HTERT RPE-1 (cell line): ENCODE measurements around the gene RER1.

ENCODE experiments used
- in situ Hi-C: fragments of 300-500 bp; cut with MboI; formaldehyde crosslinking; loops from 4 replicates; pipeline ENCODE4 v1.14.3; 2020; ENCODE audit warnings: low sequenced_read_pairs

RER1 gene

DNA sequence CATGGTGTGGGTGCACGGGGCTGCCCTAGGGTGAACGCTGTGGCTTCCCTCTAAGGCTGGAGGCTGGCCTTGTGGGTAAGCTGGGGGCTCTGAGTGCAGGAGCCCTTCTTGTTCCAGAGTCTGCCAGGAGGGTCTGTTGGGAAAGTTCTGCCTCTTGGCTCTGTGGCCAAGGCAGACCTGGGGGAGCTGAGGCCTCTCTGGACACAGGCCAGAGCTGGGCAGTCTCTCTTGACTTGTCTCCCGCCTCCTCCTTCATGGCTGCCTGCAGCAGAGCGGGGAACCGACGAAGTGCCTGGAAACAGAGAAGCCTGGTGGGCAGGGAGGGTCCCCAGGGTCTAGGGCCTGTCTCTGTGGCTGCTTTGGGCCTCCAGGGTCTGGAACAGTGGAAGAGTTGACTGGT, 51.0 kb downstream of the RER1 start:
- in situ Hi-C loops = no loop called here

DNA sequence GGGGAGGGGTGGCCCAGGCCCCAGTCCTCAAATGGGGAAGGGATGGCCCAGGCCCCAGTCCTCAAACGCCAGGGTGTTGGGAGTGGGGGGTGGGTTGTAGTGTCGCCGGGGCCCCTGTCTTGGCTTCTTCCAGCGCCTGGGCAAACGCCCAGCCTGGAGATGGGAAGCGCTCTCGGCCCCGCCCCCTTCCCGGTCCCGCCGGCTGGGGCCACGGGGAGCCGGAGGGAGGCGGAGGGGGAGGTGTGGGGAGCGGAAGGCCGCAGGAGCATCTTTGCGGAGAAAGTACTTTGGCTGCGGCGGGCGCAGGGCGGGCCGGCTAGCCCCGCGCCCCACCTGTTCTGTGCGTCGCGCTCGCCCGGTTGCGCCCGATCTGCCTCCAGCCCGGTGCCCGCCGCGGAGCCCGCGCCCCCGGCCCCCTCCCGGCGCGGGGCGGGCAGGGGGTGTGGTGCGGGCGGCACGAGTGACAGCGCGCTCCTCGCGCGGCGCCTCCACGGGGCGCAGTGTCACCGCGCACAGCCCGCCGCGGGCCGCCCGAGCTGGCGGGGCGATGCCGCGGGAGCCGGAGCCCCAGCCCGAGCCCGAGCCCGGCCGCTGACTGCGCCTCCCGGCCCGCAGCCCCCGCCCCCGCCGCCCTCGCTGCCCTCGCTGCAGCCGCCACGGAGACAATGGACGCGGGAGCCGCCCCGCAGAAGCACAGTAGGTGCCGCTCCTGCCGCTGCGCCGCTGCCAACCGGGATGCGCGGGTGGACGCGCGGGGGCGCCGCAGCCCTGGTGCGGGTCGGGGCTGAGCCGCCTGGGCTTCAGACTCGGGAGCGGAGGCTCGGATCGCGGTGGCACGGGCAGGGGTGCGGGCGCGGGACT, 51.9 kb downstream of the RER1 start:
- in situ Hi-C loops = no loop called here

DNA sequence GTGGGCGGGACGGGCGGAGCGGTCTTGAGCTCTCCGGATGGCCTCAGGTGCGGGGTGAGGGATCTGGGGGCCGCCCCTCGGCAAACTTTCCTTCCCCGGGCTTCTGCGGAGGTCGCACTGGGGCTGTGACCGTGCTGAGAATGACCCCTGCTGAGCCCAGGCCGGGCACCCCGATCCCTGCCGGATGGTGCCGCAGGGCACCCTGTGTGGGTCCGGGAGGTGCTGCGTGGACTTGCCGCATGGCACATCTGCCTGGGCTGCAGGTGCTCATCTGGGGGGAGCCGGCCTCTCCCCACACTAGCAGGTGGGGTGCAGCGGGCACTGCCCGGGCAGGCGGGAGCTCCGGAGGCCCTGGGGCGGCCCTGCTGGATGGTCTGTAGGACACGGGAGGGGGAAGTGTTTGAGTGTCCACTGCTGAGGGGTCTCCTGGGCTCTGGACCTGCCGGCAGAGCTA, 52.5 kb downstream of the RER1 start:
- in situ Hi-C loops = no loop called here

DNA sequence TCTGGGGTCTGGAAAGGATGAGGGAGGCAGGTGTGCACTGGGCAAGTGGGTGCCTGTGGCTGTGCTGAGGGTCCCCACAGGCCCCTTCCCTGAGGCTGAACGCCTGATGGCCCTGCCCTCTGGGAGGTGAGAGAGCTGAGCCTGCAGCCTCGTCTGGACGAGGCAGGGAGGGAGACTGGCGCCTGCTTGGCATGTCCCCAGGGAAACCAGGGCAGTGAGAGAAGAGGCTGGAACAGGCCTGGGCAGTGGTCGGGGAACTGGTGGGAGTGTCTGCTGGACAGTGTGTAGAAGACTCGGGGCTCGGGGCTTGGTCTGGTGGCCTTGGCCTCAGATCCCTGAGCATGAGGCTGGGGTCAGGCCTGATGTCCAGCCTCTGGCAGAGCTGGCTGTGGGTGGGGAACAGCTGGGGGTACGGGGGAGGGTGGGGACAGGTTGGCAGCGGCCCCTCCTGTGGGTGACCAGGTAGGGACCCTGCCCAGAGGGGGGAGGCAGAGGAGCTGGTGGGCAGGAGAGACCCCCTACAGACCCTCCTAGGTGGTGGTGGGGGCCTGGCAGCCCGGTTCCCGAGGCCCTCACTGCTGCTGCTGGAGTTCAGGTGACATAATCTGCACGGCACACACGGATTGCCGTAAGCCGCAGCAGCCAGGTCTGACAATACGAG, 53.7 kb downstream of the RER1 start:
- in situ Hi-C loops = no loop called here

DNA sequence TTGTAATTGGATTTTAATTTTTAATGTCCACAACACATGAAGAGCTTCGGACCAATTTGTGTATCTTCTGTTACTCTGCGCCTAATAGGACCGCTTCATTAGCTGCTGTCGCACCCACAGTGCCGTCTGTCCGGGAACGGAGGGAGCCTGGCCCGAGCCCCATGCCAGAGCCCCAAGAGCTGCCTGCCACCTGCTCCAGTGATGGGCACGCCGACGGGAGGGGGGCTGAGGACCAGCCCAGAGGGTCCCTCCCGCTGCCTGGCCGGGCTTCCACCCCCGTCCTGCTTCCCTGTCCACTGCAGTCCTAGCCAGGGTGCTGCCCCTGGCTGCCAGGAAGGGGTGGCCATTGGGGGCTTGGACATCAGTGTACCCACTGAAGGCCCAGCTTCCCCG, 54.2 kb downstream of the RER1 start:
- in situ Hi-C loops = no loop called here

DNA sequence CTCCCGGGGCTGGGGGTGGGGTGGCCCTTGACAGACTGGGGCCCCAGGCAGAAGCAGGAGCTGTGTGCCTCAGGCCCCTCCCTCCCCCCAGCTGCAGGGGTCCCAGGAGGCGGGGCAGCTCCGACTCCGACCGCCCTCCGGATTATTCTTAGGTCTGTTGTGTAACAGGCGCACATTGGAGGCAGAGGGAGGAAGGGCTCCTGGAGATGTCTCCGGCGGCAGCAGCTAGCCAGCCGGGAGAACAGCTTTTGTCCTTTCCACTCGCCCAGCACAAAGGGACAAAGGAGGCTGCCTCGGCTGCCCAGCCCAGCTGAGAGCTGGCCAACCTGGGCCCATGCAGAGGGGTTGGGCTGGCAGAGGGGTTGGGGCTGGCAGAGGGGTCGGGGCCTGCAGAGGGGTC, 54.8 kb downstream of the RER1 start:
- in situ Hi-C loops = no loop called here

DNA sequence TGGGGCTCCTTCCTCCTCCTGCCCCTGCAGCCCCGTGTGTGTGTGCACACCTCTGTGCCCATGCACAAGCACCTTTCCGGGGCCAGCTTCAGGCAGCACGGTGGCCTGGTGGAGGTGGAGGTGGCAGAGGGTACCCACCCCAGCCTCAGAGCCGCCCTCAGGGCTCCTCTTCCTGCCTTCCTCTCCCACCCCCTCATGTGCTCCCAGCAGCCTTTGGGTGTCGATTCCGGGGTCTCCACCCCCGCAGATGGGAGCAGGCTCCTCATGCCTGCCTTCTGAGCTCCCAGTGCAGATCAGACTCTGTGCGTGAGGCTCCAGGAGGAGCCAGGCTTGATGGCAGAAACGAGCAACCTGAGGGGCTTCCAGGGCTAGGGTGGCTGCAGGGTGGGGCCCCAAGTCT, 55.2 kb downstream of the RER1 start:
- in situ Hi-C loops = no loop called here

DNA sequence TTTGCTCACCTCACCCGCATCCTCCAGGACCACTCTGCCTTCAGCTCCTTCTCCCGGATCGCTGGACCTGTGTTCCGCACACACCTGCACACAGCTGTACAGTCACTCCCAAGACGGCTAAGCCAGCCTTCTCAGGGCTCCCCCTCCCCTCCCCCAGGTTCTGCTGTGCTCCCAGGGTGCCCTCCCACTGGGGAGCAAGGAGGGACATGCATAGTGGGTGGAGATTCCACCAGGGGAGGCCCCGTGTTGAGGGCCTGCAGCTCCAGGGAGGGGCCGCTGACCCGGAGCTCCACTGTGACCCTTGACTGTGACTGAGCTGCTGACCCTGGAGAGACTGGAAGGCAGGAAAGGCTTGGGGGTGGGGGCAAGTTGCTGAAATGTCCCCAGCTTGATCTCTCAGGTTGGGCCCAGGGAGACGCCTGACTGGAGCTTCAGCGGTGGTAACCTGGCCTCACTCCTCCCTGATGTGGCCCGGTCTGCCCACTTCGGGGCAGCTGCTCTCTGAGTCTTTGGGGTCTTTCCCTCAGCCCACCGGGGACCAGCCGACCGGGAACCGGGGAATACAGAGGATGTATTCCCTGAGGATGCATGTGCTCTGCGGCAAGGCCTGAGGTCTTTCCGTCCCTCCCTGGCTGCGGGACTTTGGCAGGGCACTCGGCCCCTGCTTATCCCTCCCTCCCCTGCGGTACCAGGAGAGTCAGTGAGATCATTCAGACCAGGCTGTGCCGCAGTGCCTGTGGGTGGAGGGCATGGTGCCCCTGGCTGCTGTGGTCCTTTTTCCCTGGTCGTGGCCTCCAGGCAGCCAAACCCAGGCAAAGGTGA, 55.8 kb downstream of the RER1 start:
- in situ Hi-C loops = no loop called here

DNA sequence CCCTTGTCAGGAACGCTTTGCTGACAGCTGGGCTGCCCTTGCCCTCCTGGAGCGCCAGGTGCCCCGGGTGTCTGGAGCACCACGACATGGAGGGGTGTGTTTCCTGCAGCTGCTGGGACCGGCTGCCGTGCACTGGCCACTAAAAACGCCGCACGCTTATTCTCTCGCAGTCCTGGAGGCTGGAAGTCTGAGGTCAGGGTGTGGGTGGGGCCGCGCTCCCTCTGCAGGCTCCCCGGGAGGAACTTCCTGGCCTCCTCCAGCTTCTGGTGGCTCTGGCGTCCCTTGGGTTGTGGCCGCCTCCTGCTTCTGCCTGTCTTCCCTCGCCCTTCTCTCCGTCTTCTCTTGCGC, 56.4 kb downstream of the RER1 start:
- in situ Hi-C loops = no loop called here

DNA sequence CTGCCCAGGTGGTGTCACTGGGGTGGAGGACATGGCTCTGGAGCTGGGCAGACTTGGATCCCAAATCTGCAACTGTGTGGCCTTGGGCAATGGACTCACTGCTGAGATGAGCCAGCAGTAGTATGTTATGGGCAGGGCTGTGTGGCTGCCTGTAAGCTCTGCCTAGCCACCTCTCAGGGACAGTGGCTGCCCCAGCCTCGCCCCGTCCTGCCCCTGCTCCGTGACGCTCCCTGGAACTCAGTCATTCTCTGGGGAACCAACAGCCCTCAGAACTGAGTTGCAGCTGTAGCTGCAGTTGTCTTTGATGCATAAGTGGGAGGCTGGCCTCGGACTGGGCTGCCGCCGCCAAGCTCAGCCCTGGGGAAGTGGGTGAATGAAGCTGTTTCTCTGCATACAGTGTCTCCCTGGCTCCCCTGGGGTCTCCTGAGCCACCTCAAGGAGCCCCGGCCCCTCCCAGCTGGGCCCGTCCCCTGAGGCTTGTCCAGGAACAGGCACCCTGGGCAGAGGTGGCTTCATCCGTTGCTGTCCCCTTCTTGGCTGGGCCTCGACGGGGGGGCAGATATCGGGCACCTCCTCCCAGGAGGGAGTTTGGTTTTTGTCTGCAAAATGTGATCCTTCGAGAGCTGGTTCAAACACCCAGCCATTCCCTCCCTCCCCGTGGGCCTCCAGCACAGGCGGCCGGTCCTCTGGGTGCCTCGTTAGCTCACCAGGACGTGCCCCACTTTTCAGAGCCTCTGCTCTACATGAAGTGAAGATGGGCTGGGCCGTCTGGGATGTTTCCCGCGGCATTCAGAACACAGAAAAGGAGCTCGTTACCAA, 58.2 kb downstream of the RER1 start:
- in situ Hi-C loops = no loop called here

DNA sequence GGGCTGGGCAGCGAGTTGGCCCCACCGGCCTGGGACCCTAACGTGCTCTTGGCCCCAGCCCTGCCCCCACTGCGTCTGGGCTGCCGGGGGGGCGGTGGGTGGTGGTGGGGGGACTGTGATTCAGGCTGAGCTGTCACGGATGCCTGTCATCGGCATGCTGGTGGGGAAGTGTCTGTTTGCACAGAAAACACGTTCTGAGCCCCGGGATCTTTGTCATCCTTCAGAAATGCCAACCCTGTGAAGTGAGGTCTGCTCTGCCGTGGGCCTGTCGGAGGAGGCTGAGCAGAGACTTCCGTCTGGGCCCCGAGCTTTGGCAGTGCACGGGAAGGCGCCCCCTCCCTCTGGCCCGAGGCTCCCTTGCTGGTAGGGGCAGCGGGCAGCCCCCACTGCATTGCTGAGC, 60.1 kb downstream of the RER1 start:
- in situ Hi-C loops = no loop called here

DNA sequence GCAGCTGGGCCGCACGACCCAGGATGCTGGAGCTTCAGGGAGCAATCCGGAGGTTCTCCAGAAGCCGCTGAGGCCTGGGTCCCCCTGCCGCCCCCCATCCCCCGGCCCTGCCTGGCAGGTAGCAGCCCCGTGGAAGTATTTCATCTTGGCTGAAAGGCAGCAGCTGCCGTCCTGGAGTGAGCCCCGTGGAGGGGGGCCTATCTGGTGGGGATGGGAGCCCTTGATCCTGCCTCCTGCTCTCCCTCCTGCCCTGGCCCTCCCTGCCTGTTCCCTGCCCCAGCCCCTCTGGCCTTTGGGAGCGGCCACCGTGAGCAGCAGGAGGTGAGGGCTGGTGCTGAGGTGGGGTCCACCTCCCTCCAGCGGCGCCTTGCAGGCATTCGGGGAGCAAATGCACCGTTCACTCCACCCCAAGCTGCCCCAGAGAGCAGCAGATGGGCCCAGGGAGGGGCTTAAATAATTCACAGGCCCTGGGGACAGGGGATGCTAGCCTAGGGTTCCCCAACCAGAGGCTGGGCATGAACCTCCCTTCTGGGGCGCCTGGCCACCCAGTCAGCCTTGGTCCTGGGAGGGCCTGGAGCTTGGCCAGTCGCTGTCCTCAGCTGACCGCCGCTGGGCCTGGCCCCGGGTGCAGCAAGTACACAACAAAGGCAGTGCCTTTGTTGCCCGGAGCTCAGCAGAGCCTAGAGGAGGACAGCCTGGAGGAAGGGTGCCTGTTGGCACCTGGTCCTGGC, 60.7 kb downstream of the RER1 start:
- in situ Hi-C loops = no loop called here

DNA sequence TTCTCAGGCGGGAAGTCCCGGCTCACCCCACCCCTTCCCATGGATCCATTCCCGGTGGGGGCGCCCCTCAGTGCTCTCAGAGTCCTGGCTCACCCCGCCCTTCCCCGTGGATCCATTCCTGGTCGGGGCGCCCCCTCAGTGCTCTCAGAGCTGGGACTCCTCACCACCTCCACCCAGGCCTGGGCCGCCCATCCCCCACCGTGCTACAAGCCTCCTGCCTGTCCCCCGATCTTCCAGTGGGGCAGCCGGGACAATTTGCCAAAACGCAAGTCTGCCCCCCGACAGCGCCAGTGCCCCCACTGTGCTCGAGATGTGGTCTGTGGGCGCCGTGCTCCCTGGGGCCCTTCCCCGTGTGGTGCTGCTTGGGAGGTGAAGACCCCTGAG, 61.3 kb downstream of the RER1 start:
- in situ Hi-C loops = no loop called here

DNA sequence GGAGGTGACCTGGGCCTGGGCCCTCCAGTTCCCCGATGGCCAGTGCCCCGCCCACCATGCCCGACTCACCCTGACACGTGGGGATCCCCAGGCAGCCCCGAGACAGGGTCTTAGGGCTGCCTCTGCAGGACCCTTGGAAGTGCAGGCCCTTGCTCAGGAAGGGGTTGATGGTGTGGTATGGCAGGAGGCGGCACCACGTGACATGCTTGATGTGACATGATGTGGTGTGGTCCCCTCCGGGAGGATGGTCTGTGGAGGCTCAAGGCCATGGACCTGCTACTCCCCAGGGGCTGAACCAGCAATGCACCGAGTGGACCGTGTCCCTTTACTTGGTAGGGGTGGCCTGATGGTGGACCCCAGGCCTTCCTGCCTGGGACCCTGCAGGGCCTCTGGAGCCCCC, 62.6 kb downstream of the RER1 start:
- in situ Hi-C loops = no loop called here
